Activated T-helper 1 cell treated with anti-CD3 and anti-CD28 coated beads, Interleukin-2, amount 50 U/mL, for 16 hours (primary cell): ENCODE measurements around the gene SLAIN2.

ENCODE experiments used
- DNase-seq, 2 donors: peaks; one replicate each; pipeline ENCODE4 v3.0.0-alpha.2; 2020; ENCODE audit warnings: low read depth in 1 of 2, low spot score in 1 of 2

Gene SLAIN2

DNA sequence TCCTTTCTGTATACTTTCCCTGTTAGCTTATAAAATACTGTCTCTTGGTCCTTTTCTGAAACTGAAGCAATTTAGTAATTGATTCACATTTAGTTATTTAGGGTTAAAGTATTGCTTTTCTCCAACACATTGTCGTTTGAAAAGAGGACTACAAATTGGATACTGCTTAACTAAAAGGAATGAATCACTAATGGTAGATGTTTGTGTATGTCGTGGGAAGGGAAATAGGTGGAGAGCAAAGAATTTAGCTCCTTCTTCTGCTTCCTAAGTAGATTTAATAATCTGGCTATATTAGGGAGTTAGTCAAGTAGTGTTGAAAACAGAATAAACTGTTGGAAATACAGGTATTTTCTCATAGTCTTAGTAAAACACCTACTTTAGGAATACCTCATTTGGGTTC lies 27.9 kb downstream of the SLAIN2 start:
- DNase-seq: no peak

DNA sequence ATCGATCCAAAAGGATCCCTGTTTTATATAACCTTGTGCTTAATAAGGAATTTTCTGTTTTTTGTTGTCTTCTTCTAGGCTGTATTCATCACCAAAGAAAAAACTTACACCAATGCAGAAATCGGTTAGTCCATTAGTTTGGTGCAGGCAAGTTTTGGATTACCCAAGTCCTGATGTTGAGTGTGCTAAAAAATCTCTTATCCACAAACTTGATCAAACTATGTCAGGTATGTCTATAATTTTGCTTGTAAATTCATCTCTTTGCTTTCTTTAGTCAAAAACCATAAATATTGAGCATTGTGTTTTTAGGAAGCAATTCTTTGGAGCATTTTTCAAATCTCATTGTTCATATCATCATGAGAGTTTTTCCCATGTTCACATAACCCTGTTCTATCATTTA lies 28.4 kb downstream of the SLAIN2 start:
- DNase-seq: no peak

DNA sequence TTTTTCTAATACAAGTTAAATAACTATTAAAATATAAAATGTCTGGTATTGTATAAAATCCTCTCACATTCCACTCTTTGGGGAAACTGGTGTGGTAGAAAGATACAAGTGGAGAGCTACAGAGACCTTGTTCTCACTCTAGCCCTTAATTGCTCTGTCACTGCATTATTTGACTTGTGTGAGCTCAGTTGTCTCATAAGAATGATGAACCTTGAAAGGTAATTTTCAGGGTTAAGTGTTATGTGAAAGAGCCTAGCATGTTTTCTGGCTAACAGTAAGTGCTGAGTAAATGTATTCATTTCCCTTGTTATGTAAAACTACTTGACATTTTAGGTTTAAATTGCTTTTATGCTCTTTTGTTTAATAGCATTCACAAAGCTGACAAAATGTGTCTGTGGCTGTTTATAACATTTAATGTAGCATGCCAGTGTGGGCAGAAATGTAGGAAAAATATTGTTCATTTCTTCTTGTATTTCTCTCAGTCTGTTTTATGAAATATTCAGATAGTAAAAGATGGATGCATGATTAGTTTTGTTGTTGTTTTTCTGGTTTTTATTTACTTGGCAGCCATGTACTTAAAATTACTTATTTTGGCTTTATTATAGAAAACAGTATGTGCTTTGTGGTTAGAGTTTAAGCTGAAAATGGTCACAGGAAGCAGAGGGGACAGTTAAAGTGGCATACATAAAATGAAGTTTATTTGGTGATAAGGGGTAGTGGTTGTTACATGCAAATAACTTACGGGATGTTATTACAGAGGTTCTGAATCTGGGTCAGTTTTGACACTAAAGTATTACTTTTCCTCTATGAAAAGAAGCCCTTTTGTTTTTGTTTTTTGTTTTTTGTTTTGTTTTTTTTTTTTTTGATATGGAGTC lies 29.2 kb downstream of the SLAIN2 start:
- DNase-seq: no peak

DNA sequence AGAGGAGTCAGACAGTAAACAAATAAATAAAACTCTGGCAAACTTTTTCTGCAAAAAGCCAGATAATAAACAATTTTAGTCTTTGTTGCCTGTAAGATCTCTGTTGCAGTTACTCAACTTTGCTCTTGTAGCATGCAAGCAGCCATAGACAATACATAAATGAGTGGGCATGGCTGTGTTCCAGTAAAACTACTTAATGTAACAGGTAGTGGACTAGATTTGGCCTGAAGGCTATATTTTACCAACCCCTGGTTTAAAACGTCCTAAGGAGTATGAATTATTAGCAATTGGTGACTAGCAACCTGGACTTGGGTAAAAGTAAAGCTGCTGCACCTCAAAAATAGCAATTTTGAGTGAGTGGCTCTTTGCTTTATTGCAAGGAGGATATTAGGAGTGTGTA lies 30.9 kb downstream of the SLAIN2 start:
- DNase-seq: no peak

DNA sequence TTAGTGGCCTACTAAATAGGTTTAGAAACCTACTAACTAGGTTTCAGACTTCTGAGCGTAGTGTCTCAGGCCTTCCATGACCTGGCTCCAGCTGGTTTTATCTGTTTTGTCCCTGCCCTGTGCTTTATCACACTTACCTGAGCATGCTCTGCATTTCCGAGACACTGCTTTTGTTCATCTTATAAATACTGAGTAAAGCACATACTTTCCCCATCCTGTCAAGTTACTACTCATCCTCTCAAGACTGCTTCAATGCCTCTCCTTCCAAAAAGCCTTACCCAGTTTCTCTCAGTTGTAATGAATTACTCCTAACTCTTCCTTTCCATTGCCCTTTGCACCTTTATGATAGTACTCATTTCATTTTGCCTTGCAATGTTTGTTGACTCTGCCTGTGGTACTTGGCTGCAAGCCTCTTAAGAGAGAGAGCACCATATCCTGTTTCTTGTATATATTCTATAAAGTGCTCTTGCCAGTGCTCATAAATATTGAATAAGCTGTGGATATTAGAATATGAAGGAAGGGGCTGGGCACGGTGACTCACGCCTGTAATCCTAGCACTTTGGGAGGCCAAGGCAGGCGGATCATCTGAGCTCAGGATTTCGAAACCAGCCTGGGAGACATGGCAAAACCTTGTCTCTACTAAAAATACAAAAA lies 34.4 kb downstream of the SLAIN2 start:
- DNase-seq: no peak

DNA sequence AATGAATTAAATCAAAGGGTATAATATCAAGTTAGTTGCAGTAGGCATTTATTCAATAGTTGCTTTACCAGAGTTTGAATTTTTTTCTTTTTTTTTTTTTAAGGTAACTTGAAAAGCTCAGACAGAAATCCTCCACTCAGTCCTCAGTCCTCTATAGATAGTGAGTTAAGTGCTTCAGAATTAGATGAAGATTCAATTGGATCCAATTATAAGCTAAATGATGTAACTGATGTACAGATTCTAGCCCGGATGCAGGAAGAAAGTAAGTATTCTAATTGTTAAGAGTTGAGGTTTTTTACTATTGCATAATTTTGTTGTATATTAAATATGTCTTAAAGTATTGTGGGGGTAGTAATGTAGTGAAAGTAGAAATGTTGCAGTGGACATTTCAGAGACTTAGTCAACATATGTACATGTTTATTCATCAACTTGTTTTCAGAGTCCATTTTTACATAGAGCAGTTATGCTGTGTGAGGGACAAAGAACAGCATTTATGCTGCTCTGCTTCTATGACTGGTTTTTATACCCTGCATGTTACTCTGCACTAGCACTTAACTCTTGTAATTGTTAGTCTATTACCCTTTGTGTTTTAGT lies 38.4 kb downstream of the SLAIN2 start:
- no peak for DNase-seq

DNA sequence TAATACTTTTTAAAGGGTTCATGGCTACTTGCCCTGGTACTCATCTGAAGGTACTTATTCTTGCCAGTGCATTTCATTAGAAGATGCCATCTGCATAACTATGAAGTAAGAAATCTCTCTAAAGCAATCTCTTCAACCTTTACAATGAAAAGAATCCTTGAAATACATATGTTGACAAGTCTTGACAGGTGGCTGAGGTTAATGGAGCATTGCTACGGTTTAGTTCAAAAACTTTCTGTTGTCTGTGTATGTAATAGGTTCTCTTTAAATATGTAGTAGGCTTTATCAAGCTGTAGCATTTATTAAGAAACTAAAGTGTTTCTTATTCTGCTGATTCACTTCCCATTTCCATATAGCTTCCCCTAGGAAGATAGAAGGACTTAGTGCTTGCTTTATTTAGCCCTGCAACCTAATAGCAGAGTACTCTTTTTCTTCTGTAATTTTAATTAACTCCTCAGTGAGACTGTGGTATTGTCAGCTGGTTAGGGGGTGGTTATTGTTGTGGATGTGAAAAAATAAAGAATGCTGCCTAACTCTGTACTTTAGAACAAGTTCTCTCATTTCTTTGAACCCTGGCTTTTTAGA lies 39.3 kb downstream of the SLAIN2 start:
- no peak for DNase-seq

DNA sequence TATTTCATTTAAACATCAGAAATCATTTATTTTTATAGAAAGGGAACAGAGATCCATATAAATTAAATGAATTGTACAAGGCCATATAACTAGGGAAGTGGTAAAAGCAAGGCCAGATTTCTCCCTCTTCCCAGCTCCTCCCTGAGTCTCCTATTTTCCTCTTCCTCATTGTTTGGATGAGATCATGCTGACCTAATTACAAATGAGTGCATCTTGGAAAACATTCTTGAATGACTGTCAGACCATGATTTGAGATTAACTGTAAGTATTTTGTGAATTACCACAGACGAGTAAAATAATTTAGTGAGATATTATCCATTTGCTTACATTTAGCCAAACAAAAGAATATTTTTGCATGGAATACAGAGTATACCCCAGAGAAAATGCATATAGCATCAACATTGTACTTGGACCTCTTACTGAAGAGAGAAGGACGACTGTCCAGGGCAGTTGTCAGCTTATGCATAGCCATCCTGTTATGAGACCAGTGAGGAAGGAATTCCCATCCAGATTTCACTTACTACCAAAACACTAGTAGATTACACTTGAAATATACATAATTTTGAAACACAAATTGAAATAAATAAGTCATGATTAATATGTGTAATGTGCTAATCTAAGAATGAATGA lies 47.3 kb downstream of the SLAIN2 start:
- DNase-seq: no peak

DNA sequence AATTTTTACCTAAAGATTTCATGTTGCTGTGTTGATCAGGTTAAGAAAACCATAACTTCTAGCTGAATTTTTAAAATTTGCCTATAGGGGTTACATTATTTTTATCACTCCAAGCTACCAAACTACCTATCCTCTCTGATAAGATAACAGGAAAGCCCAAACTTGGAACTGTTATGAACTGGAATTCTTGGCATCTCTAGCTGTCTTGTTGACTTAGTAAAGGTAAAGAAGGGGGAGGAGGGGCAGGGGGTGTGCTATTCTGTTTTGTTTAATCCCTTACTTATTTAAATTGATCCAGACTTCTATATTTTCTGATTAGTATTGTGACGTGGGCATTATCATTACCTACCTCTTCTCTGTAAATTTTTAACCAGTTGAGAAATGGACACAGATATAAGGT lies 54.7 kb downstream of the SLAIN2 start:
- no peak for DNase-seq

DNA sequence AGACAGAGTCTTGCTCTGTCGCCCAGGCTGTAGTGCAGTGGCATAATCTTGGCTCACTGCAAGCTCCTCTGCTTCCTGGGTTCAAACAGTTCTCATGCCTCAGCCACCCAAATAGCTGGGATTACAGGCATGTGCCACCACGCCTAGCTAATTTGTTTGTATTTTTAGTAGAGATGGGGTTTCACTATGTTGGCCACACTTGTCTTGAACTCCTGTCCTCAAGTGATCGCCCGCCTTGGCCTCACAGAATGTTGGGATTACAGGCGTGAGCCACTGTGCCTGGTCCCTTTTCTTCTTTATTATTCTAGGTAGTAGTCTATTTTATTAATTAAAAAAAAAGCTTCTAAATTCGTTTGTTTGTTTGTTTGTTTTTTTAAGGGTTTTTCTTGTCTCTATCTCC lies 59.1 kb downstream of the SLAIN2 start:
- DNase-seq: no peak

DNA sequence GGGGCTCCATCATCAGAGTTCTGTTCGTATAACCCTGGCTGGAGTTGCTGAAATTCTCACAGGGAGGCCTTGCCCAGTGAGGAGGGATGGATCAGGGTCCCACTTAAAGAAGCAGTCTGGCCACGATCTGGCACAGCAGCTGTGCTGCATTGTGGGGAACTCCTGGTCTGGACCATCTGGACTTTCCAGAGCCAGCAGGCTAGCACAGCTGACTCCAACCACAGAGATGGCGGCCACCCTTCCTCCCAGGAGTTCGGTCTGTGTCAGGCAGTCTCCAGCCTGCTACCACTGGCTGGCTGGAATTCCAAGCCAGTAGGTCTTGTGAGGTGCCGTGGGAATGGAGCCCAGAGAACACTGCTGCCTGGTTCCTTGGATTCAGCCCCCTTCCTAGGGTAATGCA lies 62.0 kb downstream of the SLAIN2 start:
- no peak for DNase-seq

DNA sequence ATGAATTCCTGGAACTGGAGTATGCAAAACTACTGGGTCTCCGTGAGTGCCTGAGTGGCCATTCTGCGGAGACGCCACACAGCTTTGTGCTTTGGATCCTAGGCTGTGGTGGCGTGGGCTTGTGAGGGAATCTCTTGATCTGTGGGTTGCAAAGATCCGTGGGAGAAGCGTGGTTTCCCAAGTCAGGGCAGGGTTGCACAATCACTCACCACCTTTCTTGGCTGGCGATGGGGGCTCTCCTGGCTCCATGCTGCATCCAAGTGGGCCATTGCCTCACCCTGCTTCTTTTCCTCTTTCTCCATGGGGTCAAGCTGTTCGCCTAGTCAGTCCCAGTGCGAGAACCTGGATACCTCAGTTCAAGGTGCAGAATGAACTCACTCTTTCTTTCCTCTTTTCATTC lies 62.5 kb downstream of the SLAIN2 start:
- no peak for DNase-seq

DNA sequence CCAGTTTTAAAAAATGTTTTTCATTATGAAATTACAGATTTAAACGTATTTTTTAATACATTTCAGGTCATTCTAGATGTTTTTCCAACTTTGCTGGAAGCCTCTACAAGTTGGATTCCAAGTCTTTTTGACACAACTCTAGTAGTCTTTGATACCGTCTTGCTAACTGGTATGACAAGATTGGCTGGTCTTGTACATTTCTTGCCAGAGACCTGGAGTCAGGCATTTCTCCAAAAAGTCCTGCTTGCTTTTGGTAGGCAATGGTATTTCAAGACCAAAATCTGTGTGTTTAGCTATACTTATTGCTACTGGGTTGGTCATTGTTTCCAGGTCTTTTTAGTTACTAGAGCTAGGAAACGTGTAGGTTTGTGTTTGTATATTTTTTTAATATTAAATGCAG lies 64.6 kb downstream of the SLAIN2 start:
- DNase-seq: no peak

DNA sequence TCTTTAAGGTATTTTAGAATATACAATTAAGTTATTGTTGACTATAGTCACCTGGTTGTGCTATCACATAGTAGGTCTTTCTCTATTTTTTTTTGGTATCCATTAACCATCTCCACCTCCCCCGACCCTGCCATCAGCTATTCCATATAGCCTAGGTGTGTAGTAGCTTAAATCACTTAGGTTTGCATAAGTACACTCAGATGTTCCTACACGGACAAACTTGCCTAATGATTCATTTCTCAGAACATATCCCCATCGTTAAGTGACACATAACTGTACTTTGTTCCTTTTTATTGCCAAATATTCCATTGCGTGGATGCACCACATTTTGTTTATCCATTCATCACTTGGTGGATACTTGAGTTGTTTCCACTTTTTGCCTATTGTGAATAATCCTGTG lies 67.9 kb downstream of the SLAIN2 start:
- DNase-seq: no peak

DNA sequence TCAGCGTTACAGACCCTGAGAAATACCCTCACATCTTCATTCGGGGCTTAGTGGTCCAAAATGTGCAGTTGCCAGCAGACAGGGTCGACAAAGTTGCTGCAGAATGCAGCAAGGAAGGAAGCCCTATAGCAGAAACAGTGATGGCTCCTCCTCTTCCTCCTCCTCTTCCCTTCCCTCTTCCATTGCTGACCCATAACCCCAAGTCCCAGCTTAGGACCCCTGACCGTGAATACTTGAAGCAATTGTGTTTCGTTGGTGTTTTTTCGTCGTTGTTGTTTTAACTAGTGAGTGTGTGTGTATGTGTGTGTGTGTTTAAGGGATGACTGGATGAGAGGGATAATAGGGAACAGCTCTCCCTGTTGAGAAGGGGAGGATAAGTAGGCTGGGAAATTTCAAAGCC lies 69.5 kb downstream of the SLAIN2 start:
- no peak for DNase-seq

DNA sequence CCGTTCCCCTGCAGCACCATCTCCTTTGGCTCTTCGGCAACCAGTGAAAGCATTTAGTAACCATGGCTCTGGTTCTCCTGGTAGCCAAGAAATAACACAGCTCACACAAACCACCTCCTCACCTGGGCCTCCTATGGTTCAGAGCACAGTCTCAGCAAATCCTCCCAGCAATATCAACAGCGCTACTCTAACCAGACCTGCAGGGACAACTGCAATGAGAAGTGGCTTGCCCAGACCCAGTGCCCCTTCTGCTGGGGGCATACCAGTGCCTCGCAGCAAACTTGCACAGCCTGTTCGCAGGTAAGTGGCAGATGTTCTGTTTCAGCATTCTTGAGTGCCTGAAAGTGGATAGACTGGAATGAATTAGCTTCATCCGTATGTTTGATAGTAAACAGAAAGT lies 78.8 kb downstream of the SLAIN2 start:
- no peak for DNase-seq

DNA sequence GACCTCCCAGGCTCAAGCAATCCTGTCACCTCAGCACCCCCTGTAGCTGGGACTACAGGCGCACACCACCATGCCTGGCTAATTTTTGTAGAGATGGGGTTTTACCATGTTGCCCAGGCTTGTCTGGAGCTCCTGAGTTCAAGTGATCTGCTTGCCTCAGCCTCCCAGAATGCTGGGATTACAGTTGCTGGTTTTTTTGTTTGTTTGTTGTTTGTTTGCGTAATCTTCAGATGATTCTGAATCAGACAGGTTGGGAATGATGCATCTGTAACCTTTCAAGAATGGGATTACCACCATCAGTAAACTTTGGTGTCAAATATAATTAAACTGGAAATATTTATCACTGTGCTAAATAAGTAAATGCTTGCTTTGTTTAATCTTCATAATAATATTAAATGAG lies 79.8 kb downstream of the SLAIN2 start:
- DNase-seq: no peak

DNA sequence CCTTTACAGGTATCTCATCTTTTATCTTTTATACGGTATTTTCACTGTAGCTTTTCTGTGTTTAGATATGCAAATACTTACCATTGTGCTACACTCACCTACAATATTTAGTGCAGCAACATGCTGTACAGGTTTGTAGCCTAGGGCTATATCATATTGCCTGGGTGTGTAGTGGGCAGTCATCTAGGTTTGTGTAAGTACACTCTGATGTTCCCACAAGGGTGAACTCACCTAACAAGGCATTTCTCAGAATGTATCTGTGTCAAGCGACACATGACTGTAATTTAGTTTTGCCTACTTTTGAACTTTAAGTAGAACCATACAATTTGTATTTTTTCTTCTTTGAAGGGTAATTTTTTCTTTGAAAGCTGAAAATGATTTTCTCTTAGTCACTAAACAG lies 87.6 kb downstream of the SLAIN2 start:
- no peak for DNase-seq

DNA sequence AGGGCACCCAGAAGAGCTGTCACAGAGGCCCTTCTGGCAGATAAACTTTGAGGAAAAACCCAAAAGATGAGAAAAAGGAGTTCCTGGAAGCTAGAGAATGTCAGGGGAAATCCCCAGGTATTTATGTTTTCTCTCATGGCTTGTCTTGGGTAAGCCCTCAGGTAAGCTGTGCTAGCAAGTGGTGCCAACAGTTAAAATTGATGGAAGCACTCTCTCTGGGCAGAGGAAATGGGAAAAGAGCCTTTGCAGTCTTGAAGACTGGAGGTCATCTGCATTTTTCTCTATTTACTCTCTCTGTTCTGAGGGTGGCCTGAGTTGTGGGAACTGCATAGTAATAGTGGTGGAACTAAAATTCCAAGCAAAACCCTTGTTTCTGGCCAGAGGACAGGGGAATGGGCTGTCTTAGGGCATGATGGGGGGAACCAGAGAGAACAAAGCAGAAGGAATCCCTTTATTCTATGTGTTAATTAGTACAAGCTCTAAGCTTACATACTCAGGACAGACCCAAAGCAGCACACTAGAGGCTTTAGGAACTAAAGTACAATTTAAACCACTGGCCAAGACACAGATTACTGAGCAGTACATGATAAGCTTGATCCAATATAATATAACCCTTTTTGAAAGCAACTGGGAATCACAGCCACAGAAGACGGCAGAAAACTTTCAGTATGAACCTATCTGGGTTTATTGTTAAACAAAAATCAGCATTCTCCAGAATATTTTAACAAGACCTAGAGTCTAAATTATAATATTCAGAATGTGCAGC lies 88.6 kb downstream of the SLAIN2 start:
- DNase-seq: no peak

DNA sequence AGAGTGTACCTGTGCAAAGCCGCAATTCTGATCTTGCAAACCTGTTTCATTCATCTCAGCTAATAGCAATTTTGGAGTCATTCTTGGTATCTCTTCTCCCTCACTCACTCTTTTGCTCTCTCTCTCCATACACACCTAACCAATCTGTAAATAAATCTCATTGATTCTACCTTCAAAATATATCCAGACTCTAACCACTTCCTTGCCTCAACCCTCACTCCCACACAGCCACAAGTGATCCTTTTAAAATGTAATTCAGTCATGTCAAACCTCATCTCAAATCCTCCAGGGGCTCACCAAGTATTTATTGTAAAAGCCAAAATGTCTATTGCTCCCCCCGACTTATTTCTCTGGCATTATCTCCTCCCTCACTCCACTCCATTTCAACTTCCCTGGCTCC lies 90.1 kb downstream of the SLAIN2 start:
- no peak for DNase-seq

DNA sequence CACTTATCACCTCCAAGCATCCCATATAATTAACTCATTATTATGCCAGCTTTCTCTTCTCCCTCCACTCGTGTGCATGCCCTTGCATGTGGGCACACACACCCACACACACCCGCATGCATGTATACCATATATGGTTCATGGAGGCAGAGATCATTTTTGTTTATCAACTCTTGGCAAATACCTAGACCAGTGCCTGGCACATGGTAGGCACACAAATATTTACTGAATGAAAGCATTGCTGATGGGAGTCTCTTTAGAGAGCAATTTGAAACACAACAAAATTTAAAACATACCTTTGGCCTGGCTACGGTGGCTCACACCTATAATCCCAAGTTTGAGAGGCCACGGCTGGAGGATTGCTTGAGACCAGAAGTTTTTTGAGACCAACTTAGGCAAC lies 90.7 kb downstream of the SLAIN2 start:
- no peak for DNase-seq
